IMR-90 (cell line): ENCODE data around the gene GOLT1B. TPM values are rescaled to one million over a fixed set of nuclear protein-coding genes. Genes with fewer than 3 reads are reported as not detected.

Experiments
- ATAC-seq: fragments of 200-7000 bp; cut with Tn5 transposase; 2 replicates; pipeline ENCODE4 v1.9.1; 2020; ENCODE audit warnings: low read depth, mild to moderate bottlenecking, moderate library complexity
- BruUV-seq: library from RNA; stranded (reverse); fragments of 400-500 nt; replicated peaks from 2 replicates; lab custom pipeline; 2021; lab: Mats Ljungman, UMichigan
- CTCF ChIA-PET: fragments of 300-600 bp; formaldehyde crosslinking; extraction: SDS; loops from one replicate; lab custom pipeline; 2021; ENCODE audit warnings: antibody characterized with exemption; lab: Yijun Ruan, JAX
- POLR2A ChIA-PET: fragments of 300-600 bp; sonication (Branson Sonifier 250); formaldehyde crosslinking; loops from one replicate; lab custom pipeline; 2022; ENCODE audit warnings: antibody characterized with exemption; ENCODE audit not compliant: unreplicated experiment; lab: Charles Lee
- DNase-seq: peaks from one replicate; pipeline ENCODE4 v3.0.0; 2013
- H2AFZ ChIP-seq: replicated peaks from 2 replicates; pipeline ENCODE3; 2013; ENCODE audit warnings: low read length, mild to moderate bottlenecking; ENCODE audit not compliant: poor library complexity
- H2AK5ac ChIP-seq: 2 replicates; pipeline ENCODE4 v1.6.1; 2013; ENCODE audit warnings: low read depth, low read length, inconsistent platforms
- H2AK9ac ChIP-seq: replicated peaks from 2 replicates; pipeline ENCODE3; 2013; ENCODE audit warnings: mild to moderate bottlenecking, low read depth, low read length, moderate library complexity; ENCODE audit not compliant: poor library complexity
- H2BK120ac ChIP-seq: 2 replicates; pipeline ENCODE4 v1.6.1; 2013; ENCODE audit warnings: low read depth, low read length, inconsistent platforms
- H2BK15ac ChIP-seq: 3 replicates; pipeline ENCODE4 v1.6.1; 2013; ENCODE audit warnings: low read depth, low read length, inconsistent platforms
- H2BK20ac ChIP-seq: 2 replicates; pipeline ENCODE4 v1.6.1; 2013; ENCODE audit warnings: low read depth, mild to moderate bottlenecking, inconsistent platforms, low read length, moderate library complexity
- H2BK5ac ChIP-seq: 2 replicates; pipeline ENCODE4 v1.6.1; 2013; ENCODE audit warnings: mild to moderate bottlenecking, low read depth, low read length, inconsistent platforms; ENCODE audit not compliant: poor library complexity, severe bottlenecking
- H3K14ac ChIP-seq: replicated peaks from 2 replicates; pipeline ENCODE4 v1.6.1; 2013; ENCODE audit warnings: low read depth, low read length, inconsistent platforms
- H3K18ac ChIP-seq: 2 replicates; pipeline ENCODE4 v1.6.1; 2013; ENCODE audit warnings: low read depth, low read length, control low read depth
- H3K23ac ChIP-seq: 2 replicates; pipeline ENCODE4 v1.6.1; 2013; ENCODE audit warnings: low read depth, low read length, inconsistent platforms
- H3K27ac ChIP-seq: 2 replicates; pipeline ENCODE4 v1.5.1; 2013; ENCODE audit warnings: mild to moderate bottlenecking, control low read depth, low read length; ENCODE audit not compliant: insufficient read depth
- H3K27me3 ChIP-seq: 2 replicates; pipeline ENCODE4 v1.6.1; 2013; ENCODE audit warnings: low read length; ENCODE audit not compliant: control insufficient read depth, insufficient read depth
- H3K36me3 ChIP-seq: 2 replicates; pipeline ENCODE4 v1.6.1; 2013; ENCODE audit warnings: low read length, mixed read lengths; ENCODE audit not compliant: control insufficient read depth, insufficient read depth
- H3K4ac ChIP-seq: 2 replicates; pipeline ENCODE4 v1.6.1; 2013; ENCODE audit warnings: low read depth, low read length, inconsistent platforms
- H3K4me1 ChIP-seq: 2 replicates; pipeline ENCODE4 v1.6.1; 2013; ENCODE audit warnings: low read length, mixed read lengths; ENCODE audit not compliant: control insufficient read depth, insufficient read depth
- H3K4me2 ChIP-seq: 2 replicates; pipeline ENCODE4 v1.6.1; 2013; ENCODE audit warnings: low read depth, mild to moderate bottlenecking, control low read depth, low read length, moderate library complexity
- H3K4me3 ChIP-seq: 2 replicates; pipeline ENCODE4 v1.5.1; 2013; ENCODE audit warnings: low read depth, mild to moderate bottlenecking, control low read depth, low read length, moderate library complexity; ENCODE audit not compliant: insufficient read depth
- H3K56ac ChIP-seq: 2 replicates; pipeline ENCODE4 v1.6.1; 2013; ENCODE audit warnings: low read length, inconsistent platforms; ENCODE audit not compliant: insufficient read depth; ENCODE audit errors: extremely low read depth
- H3K79me1 ChIP-seq, 2 experiments: 2 replicates each; pipeline ENCODE4 v1.6.1; 2013; ENCODE audit warnings: low read length in 2 of 2, inconsistent platforms in 1 of 2, low read depth in 1 of 2
- H3K9ac ChIP-seq: 2 replicates; pipeline ENCODE4 v1.6.1; 2013; ENCODE audit warnings: low read depth, low read length, control low read depth
- H3K9me1 ChIP-seq: 2 replicates; pipeline ENCODE4 v1.6.1; 2013; ENCODE audit warnings: low read length, inconsistent platforms; ENCODE audit not compliant: insufficient read depth
- H3K9me3 ChIP-seq: 2 replicates; pipeline ENCODE4 v1.6.1; 2013; ENCODE audit warnings: low read length; ENCODE audit not compliant: control insufficient read depth, insufficient read depth
- H4K20me1 ChIP-seq: 2 replicates; pipeline ENCODE4 v1.6.1; 2013; ENCODE audit warnings: low read length, inconsistent platforms; ENCODE audit not compliant: insufficient read depth
- H4K5ac ChIP-seq: 2 replicates; pipeline ENCODE4 v1.6.1; 2013; ENCODE audit warnings: mild to moderate bottlenecking, low read depth, low read length, control low read depth
- H4K8ac ChIP-seq, 2 experiments: 2 replicates each; pipeline ENCODE4 v1.6.1; 2013; ENCODE audit warnings: low read depth in 2 of 2, low read length in 2 of 2, control low read depth in 1 of 2, inconsistent platforms in 1 of 2
- H4K91ac ChIP-seq: 2 replicates; pipeline ENCODE4 v1.6.1; 2013; ENCODE audit warnings: low read depth, low read length, inconsistent platforms; ENCODE audit not compliant: insufficient read depth
- BHLHE40 ChIP-seq: fragments of 150-350 bp; IDR thresholded peaks from 2 replicates; pipeline ENCODE4 v1.6.1; 2016; ENCODE audit warnings: mild to moderate bottlenecking, low read depth, low read length
- WGBS, 2 experiments: methylation state at CpG; one replicate each; pipeline versions ENCODE4 v1.1.5 to v1.1.7; 2013; ENCODE audit warnings: missing lambda C conversion rate in 2 of 2; ENCODE audit not compliant: insufficient read length in 1 of 2; ENCODE audit errors: extremely low coverage in 2 of 2; 5-methylcytosine and 5-hydroxymethylcytosine counted together
- dilution Hi-C: fragments of 300-500 bp; cut with HindIII; formaldehyde crosslinking; loops from one replicate; pipeline ENCODE4 v1.14.3; 2018; ENCODE audit warnings: low sequenced_read_pairs; ENCODE audit not compliant: unreplicated experiment
- in situ Hi-C: fragments of 300-500 bp; cut with MboI; formaldehyde crosslinking; loops from 3 replicates; pipeline ENCODE4 v1.14.3; 2019; ENCODE audit warnings: low sequenced_read_pairs, inconsistent platforms, mixed read lengths
- intact Hi-C: fragments of 100-400 bp; cut with micrococcal nuclease; formaldehyde crosslinking; loops from 2 replicates; pipeline ENCODE4 v1.10.0; 2022
- polyA plus RNA-seq, 3 experiments: library from polyadenylated mRNA; depleted of rRNA; stranded (reverse); fragments of >200 nt; gene quantifications; 2 replicates each; pipeline ENCODE4 v1.2.3, GENCODE V29; 2012; ENCODE audit warnings: low replicate concordance in 1 of 3
- total RNA-seq: library from RNA; depleted of rRNA; stranded (reverse); fragments of >200 nt; gene quantifications from 2 replicates; pipeline ENCODE4 v1.2.3, GENCODE V29; 2012
- TF ChIP-seq, protein P1 (sequence below): fragments of 150-350 bp; IDR thresholded peaks from 2 replicates; pipeline ENCODE4 v1.6.1; 2017; ENCODE audit warnings: mild to moderate bottlenecking, antibody characterized with exemption, low read length, low read depth

The GOLT1B gene
- total and polyA plus RNA-seq, 2 of the 4 experiments (the other 2 are of a cell fraction), result 27.2 to 50.5 TPM

DNA sequence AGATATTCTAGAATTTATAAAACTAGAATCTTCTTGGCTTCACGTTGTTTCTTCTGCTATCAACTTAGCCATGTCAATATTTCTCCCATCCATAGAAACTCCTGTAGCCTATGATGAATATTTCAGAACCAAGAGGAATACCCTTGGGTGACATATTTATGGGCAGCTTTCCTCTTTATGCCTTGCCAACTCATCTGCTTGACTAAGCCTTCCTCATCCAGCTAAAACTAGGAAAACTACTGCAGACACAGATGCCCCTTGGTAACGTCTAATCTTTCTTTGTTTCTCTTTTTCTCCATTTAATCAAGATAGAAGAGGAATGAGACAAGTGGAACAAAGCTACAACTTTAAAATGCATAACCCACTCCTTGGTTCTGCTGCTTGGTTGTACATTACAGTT lies 6.3 kb downstream of the GOLT1B start:
- Histone ChIP-seq H4K5ac (no peak overlapping the region), H2AK9ac (no peak overlapping the region), H3K4me1 (peaks cover under 1% of the 10 kb centered on the region; the same call in 1 of the 2 replicates), H2BK20ac (no peak overlapping the region), H4K91ac (no peak overlapping the region), H2BK5ac (no peak overlapping the region), H3K27me3 (no peaks in the 10 kb centered on the region), H3K79me1 (peaks cover 3 to 24% of the 10 kb centered on the region in 2 experiments; a peak in 2 of 4 replicates), H3K9me1 (peaks cover 4% of the 10 kb centered on the region; the same call in 1 of the 2 replicates), H3K56ac (no peak overlapping the region), H2AFZ (no peak overlapping the region), H2AK5ac (no peak overlapping the region), H4K8ac (no peak overlapping the region), H3K27ac (no peak overlapping the region), H2BK120ac (no peak overlapping the region), H3K4me2 (no peak overlapping the region), H3K9ac (no peak overlapping the region), H2BK15ac (no peak overlapping the region), H3K4me3 (no peak overlapping the region), H3K4ac (no peak overlapping the region), H3K18ac (no peak overlapping the region), H3K9me3 (no peaks in the 10 kb centered on the region), H3K36me3 (peaks cover 10% of the 10 kb centered on the region), H3K23ac (no peak overlapping the region), H4K20me1 (peaks cover 16% of the 10 kb centered on the region; the same call in 1 of the 2 replicates), H3K14ac (no peak overlapping the region)
- in situ Hi-C loops (loop anchor here (10.0 kb wide), 1 partner anchor 137 kb away; no protein-coding TSS in a partner anchor), intact Hi-C loops (no loop called here), dilution Hi-C loops (no loop called here)
- CTCF ChIA-PET, result no interaction called here
- WGBS, 2 experiments, result no CpG with 5 or more reads among the region's 2 CpGs
- POLR2A ChIA-PET, result interaction anchor here (0.7 kb wide), 1 partner anchor 61 kb away, joined by 3 read pairs; no protein-coding TSS in a partner anchor
- TF ChIP-seq BHLHE40, result no peak
- TF ChIP-seq, protein P1, sequence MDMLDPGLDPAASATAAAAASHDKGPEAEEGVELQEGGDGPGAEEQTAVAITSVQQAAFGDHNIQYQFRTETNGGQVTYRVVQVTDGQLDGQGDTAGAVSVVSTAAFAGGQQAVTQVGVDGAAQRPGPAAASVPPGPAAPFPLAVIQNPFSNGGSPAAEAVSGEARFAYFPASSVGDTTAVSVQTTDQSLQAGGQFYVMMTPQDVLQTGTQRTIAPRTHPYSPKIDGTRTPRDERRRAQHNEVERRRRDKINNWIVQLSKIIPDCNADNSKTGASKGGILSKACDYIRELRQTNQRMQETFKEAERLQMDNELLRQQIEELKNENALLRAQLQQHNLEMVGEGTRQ, result no peak
- no peak for DNase-seq
- BruUV-seq, result no TSS peak
- no peak for ATAC-seq
